Neural cell (in vitro differentiated cells): Measurements from ENCODE around the gene NFIB. TPM values are rescaled to one million over a fixed set of nuclear protein-coding genes. Genes with fewer than 3 reads are reported as not detected.

Experiments
- H2AFZ ChIP-seq: fragments of 200-600, 300-800 bp; sonication (generic), shearing (Covaris generic); 2 replicates; pipeline ENCODE4 v1.6.0; 2014; ENCODE audit warnings: low read depth, mild to moderate bottlenecking, antibody characterized with exemption, low read length, moderate library complexity
- H3F3A ChIP-seq: fragments of 200-600 bp; shearing (Covaris generic); 2 replicates; pipeline ENCODE4 v1.6.1; 2016; ENCODE audit warnings: mild to moderate bottlenecking, moderate library complexity, mixed read lengths, antibody characterized with exemption, low read length; ENCODE audit not compliant: insufficient read depth, poor library complexity, severe bottlenecking
- H3K27ac ChIP-seq: fragments of 200-600, 300-800 bp; sonication (generic), shearing (Covaris generic); 2 replicates; pipeline ENCODE4 v1.5.1; 2014; ENCODE audit warnings: mild to moderate bottlenecking, low read length, moderate library complexity
- H3K27me3 ChIP-seq: fragments of 300-800, 200-600 bp; sonication (generic), shearing (Covaris generic); 2 replicates; pipeline ENCODE4 v1.6.0; 2014; ENCODE audit warnings: mild to moderate bottlenecking, low read depth, low read length, moderate library complexity; ENCODE audit not compliant: insufficient read depth
- H3K36me3 ChIP-seq: fragments of 300-800, 200-600 bp; sonication (generic), shearing (Covaris generic); 2 replicates; pipeline ENCODE4 v1.5.1; 2014; ENCODE audit warnings: mild to moderate bottlenecking, antibody characterized with exemption, low read length, moderate library complexity; ENCODE audit not compliant: insufficient read depth
- H3K4me2 ChIP-seq: fragments of 300-800, 200-600 bp; sonication (generic), shearing (Covaris generic); 2 replicates; pipeline ENCODE4 v1.6.0; 2014; ENCODE audit warnings: mild to moderate bottlenecking, low read length
- H3K4me3 ChIP-seq: fragments of 300-800, 200-600 bp; sonication (generic), shearing (Covaris generic); 2 replicates; pipeline ENCODE4 v1.5.1; 2014; ENCODE audit warnings: mild to moderate bottlenecking, low read length, moderate library complexity
- H3K79me2 ChIP-seq: fragments of 200-600 bp; shearing (Covaris generic); replicated peaks from 2 replicates; pipeline ENCODE4 v1.6.0; 2014; ENCODE audit warnings: mild to moderate bottlenecking, low read length, moderate library complexity; ENCODE audit not compliant: insufficient read depth
- H3K9ac ChIP-seq: fragments of 300-800, 200-600 bp; sonication (generic), shearing (Covaris generic); 2 replicates; pipeline ENCODE4 v1.6.1; 2016; ENCODE audit warnings: mild to moderate bottlenecking, low read length, mixed read lengths
- H3K9me2 ChIP-seq: fragments of 200-600 bp; shearing (Covaris generic); 2 replicates; pipeline ENCODE4 v1.6.1; 2016; ENCODE audit warnings: mild to moderate bottlenecking, low read length, mixed read lengths; ENCODE audit not compliant: insufficient read depth
- H3K9me3 ChIP-seq: fragments of 200-600, 300-800 bp; sonication (generic), shearing (Covaris generic); 2 replicates; pipeline ENCODE4 v1.6.1; 2016; ENCODE audit warnings: mild to moderate bottlenecking, mixed run types, low read length, moderate library complexity, mixed read lengths
- H4K20me1 ChIP-seq: fragments of 200-600 bp; shearing (Covaris generic); 2 replicates; pipeline ENCODE4 v1.6.1; 2016; ENCODE audit warnings: mild to moderate bottlenecking, mixed run types; ENCODE audit not compliant: insufficient read depth
- EP300 ChIP-seq: fragments of 450-650 bp; conservative IDR thresholded peaks from 2 replicates; pipeline ENCODE4 v1.6.1; 2014; ENCODE audit warnings: antibody characterized with exemption, mild to moderate bottlenecking, moderate library complexity; ENCODE audit not compliant: poor library complexity, severe bottlenecking
- EZH2 ChIP-seq: fragments of 200-600, 300-800 bp; shearing (Covaris generic), sonication (generic); IDR thresholded peaks from 2 replicates; pipeline ENCODE4 v1.6.1; 2014; ENCODE audit warnings: antibody characterized with exemption, low read length, borderline replicate concordance, mild to moderate bottlenecking; ENCODE audit not compliant: insufficient read depth, poor library complexity, severe bottlenecking
- MXI1 ChIP-seq: fragments of 450-650 bp; conservative IDR thresholded peaks from 2 replicates; pipeline ENCODE4 v1.6.1; 2014; ENCODE audit warnings: antibody characterized with exemption, mild to moderate bottlenecking; ENCODE audit not compliant: poor library complexity, severe bottlenecking
- POLR2AphosphoS5 ChIP-seq: IDR thresholded peaks from 2 replicates; pipeline ENCODE4 v1.6.1; 2012
- RAD21 ChIP-seq: fragments of 450-650 bp; conservative IDR thresholded peaks from 2 replicates; pipeline ENCODE4 v1.6.1; 2014; ENCODE audit warnings: antibody characterized with exemption, mild to moderate bottlenecking, moderate library complexity
- SMC3 ChIP-seq: fragments of 450-650 bp; conservative IDR thresholded peaks from 2 replicates; pipeline ENCODE4 v1.6.1; 2014; ENCODE audit warnings: antibody characterized with exemption, mild to moderate bottlenecking, moderate library complexity; ENCODE audit not compliant: poor library complexity
- TAF1 ChIP-seq: IDR thresholded peaks from 2 replicates; pipeline ENCODE4 v1.6.1; 2012; ENCODE audit warnings: low read depth
- polyA plus RNA-seq: library from polyadenylated mRNA; depleted of rRNA; stranded (reverse); fragments of >200 nt; gene quantifications from 2 replicates; pipeline ENCODE4 v1.2.3, GENCODE V29; 2014
- TF ChIP-seq, protein P1 (sequence below): fragments of 450-650 bp; IDR thresholded peaks from 2 replicates; pipeline ENCODE4 v1.5.1; 2014; ENCODE audit warnings: antibody characterized with exemption, mild to moderate bottlenecking, moderate library complexity; ENCODE audit not compliant: poor library complexity, severe bottlenecking
- TF ChIP-seq, protein P2 (sequence below): IDR thresholded peaks from 2 replicates; pipeline ENCODE4 v1.6.1; 2012; ENCODE audit warnings: borderline replicate concordance

The NFIB gene
- polyA plus RNA-seq, 1 donor from 2014 or later, result 0.73 TPM

DNA sequence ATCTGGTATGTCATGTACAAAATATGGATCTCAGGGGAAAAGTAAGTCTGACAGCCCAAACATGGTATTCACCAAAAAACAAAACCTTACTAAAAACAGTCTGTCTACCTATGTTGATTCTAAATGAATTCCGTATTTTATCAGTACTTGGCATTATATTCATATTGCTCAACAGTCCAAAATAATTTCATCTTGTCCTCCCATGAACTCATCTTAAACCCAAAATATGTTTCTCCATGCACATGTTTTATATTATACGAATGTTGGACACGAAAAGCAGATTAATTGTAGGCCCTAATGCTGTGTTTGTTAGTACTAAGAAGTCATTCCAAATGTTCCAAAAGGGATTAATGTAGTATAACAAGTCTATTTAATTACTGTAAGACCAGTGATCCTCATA is 20.1 kb downstream of the NFIB start:
- no peak overlapping the region for H3K4me3 ChIP-seq
- no peak overlapping the region for H3K27ac ChIP-seq
- no peak for TF ChIP-seq POLR2AphosphoS5
- no peak for TF ChIP-seq EP300
- no peak for TF ChIP-seq RAD21
- TF ChIP-seq, protein P1, sequence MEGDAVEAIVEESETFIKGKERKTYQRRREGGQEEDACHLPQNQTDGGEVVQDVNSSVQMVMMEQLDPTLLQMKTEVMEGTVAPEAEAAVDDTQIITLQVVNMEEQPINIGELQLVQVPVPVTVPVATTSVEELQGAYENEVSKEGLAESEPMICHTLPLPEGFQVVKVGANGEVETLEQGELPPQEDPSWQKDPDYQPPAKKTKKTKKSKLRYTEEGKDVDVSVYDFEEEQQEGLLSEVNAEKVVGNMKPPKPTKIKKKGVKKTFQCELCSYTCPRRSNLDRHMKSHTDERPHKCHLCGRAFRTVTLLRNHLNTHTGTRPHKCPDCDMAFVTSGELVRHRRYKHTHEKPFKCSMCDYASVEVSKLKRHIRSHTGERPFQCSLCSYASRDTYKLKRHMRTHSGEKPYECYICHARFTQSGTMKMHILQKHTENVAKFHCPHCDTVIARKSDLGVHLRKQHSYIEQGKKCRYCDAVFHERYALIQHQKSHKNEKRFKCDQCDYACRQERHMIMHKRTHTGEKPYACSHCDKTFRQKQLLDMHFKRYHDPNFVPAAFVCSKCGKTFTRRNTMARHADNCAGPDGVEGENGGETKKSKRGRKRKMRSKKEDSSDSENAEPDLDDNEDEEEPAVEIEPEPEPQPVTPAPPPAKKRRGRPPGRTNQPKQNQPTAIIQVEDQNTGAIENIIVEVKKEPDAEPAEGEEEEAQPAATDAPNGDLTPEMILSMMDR, result no peak
- TF ChIP-seq EZH2, result no peak
- no peak for TF ChIP-seq TAF1
- TF ChIP-seq MXI1, result no peak
- TF ChIP-seq, protein P2, sequence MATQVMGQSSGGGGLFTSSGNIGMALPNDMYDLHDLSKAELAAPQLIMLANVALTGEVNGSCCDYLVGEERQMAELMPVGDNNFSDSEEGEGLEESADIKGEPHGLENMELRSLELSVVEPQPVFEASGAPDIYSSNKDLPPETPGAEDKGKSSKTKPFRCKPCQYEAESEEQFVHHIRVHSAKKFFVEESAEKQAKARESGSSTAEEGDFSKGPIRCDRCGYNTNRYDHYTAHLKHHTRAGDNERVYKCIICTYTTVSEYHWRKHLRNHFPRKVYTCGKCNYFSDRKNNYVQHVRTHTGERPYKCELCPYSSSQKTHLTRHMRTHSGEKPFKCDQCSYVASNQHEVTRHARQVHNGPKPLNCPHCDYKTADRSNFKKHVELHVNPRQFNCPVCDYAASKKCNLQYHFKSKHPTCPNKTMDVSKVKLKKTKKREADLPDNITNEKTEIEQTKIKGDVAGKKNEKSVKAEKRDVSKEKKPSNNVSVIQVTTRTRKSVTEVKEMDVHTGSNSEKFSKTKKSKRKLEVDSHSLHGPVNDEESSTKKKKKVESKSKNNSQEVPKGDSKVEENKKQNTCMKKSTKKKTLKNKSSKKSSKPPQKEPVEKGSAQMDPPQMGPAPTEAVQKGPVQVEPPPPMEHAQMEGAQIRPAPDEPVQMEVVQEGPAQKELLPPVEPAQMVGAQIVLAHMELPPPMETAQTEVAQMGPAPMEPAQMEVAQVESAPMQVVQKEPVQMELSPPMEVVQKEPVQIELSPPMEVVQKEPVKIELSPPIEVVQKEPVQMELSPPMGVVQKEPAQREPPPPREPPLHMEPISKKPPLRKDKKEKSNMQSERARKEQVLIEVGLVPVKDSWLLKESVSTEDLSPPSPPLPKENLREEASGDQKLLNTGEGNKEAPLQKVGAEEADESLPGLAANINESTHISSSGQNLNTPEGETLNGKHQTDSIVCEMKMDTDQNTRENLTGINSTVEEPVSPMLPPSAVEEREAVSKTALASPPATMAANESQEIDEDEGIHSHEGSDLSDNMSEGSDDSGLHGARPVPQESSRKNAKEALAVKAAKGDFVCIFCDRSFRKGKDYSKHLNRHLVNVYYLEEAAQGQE, result no peak
- no peak for TF ChIP-seq SMC3
- H3K4me2 ChIP-seq, result no peak overlapping the region
- no peak overlapping the region for H3K9ac ChIP-seq
- H4K20me1 ChIP-seq, result no peaks in the 10 kb centered on the region
- H3K9me3 ChIP-seq, result no peaks in the 10 kb centered on the region
- H3K9me2 ChIP-seq, result no peaks in the 10 kb centered on the region
- no peak overlapping the region for H2AFZ ChIP-seq
- H3K36me3 ChIP-seq, result no peaks in the 10 kb centered on the region
- H3K27me3 ChIP-seq, result no peaks in the 10 kb centered on the region
- no peaks in the 10 kb centered on the region for H3K79me2 ChIP-seq
- no peaks in the 10 kb centered on the region for H3F3A ChIP-seq

DNA sequence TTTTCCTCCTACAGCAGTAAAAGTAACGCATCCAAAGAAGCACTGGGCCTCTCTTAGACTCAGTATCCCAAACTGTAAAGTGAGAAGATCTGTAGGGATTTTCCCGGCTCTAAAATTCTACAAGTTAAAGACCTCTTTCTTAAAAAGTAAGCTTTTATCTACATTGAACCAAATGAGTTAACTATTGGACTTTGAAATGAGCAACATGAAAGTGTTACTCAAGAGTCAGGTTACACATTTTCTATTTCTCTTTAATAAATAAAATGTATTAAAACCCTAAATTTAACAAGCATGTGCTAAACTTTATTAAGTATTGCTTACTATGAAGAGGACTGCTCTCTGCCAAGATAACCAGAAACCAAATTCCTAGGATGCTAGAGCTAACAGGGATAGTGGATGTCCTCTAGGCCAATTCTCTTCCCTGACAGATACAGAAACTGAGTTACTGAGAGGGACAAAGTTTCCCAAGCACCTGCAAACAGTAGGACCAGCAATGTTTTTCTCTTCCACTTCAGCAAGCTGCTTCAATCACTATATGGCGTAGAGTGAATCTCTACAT is 21.7 kb downstream of the NFIB start:
- TF ChIP-seq, protein P2, result no peak
- TF ChIP-seq TAF1, result no peak
- Histone ChIP-seq H3K36me3 (no peaks in the 10 kb centered on the region), H2AFZ (no peak overlapping the region), H3K79me2 (no peaks in the 10 kb centered on the region), H3K9ac (no peak overlapping the region), H3K4me2 (no peak overlapping the region), H3K27ac (no peak overlapping the region), H3K4me3 (no peak overlapping the region), H3F3A (no peaks in the 10 kb centered on the region), H3K27me3 (no peaks in the 10 kb centered on the region), H4K20me1 (no peaks in the 10 kb centered on the region), H3K9me2 (no peaks in the 10 kb centered on the region), H3K9me3 (no peaks in the 10 kb centered on the region)
